Measurements from ENCODE around the gene ADSS2.

DNA sequence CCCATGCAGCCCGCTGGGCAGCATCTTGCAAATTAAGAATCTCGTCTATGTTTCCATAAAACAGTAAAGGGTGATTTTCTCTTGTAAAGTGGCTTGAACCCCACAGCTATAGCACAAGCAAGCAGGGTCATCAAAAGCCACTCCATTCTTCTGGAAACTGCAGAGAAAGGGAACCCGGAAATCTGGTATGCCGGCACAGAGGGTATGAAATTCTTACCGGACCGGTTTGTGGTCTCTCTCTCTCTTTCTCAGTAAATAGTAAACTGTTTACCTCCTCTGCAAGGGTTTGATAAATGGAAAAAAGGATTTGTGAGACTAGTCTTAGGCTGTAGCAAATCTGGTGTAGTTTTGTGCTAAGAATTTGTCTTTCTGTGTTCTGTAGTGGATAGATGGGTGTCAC lies 2.7 kb upstream of the ADSS2 start:
- no peak for TF ChIP-seq POLR2A (IDR thresholded peaks at IDR 0.05)
- TF ChIP-seq, protein P1, sequence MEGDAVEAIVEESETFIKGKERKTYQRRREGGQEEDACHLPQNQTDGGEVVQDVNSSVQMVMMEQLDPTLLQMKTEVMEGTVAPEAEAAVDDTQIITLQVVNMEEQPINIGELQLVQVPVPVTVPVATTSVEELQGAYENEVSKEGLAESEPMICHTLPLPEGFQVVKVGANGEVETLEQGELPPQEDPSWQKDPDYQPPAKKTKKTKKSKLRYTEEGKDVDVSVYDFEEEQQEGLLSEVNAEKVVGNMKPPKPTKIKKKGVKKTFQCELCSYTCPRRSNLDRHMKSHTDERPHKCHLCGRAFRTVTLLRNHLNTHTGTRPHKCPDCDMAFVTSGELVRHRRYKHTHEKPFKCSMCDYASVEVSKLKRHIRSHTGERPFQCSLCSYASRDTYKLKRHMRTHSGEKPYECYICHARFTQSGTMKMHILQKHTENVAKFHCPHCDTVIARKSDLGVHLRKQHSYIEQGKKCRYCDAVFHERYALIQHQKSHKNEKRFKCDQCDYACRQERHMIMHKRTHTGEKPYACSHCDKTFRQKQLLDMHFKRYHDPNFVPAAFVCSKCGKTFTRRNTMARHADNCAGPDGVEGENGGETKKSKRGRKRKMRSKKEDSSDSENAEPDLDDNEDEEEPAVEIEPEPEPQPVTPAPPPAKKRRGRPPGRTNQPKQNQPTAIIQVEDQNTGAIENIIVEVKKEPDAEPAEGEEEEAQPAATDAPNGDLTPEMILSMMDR (IDR thresholded peaks at IDR 0.05): no peak

All from body of pancreas (tissue), 4 donors.